ENCODE data around the gene SFXN3. TPM values are rescaled to one million over a fixed set of nuclear protein-coding genes. Genes with fewer than 3 reads are reported as not detected.

Gene SFXN3, protein sequence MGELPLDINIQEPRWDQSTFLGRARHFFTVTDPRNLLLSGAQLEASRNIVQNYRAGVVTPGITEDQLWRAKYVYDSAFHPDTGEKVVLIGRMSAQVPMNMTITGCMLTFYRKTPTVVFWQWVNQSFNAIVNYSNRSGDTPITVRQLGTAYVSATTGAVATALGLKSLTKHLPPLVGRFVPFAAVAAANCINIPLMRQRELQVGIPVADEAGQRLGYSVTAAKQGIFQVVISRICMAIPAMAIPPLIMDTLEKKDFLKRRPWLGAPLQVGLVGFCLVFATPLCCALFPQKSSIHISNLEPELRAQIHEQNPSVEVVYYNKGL
- polyA plus RNA-seq (2011; rRNA removed) (77.8 and 87.0 TPM in 2 replicates), polyA minus RNA-seq (2011; rRNA and poly(A)+ RNA removed) (106 and 126 TPM in 2 replicates)

DNA sequence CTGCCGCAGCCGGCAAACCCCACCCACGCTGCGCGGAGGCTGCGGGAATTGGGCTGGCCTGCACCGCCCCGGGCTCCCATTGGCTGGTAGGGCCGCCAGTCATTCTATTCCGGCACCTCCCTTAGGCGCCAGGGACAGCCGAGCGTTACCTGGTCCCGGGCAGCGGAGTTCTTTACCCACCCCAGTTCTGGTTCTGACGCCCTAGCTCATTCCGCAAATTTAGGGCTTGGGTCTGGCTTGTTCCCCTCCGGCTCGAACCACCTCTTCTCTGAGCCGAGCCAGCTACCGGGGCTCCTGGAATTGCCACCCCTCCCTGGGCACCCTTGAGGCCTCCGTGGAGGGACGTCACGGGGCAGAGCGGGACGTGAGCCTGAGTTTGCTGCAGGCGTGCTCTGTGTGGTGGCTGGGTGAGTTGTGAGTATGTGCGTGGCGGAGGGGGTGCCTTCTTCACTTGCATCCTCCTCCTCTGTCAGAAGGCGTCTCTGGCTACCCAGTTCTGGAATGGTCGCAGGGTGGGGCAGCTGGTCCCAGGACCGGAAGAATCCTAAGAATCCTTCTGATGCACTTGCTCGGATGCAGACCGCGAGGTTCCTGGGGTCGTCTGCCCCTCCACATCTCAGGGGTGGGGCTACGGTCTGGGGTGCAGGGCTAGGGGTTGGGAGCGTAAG lies at the start of gene SFXN3, which contains the start of gene PDZD7:
TSS of gene SFXN3 (plus strand) at position 107 of the 668 bp plus-strand sequence. CDS start 3,461 bp downstream, outside the sequence.
TSS of gene PDZD7 (minus strand) at position 2 of the 668 bp plus-strand sequence. CDS start 910 bp downstream, outside the sequence.
- DNase-seq (ENCODE audit: low read depth, low spot score) = peak; percentile 83
- peak within 1 kb of the TSS; percentile 99 for H3K27ac ChIP-seq (ENCODE audit: low read depth, low read length)
- ChIA-PET CTCF (interaction anchor here (0.8 to 5.8 kb wide), 10 partner anchors 10 to 112 kb away, joined by 3 to 46 read pairs (median 4); partner anchors contain the start of gene LZTS2), POLR2A (interaction anchor here (0.9 to 1.6 kb wide), 7 partner anchors 10 to 30 kb away, joined by 3 to 10 read pairs (median 5); partner anchors contain the start of gene KAZALD1)
- TF ChIP-seq, protein P1, sequence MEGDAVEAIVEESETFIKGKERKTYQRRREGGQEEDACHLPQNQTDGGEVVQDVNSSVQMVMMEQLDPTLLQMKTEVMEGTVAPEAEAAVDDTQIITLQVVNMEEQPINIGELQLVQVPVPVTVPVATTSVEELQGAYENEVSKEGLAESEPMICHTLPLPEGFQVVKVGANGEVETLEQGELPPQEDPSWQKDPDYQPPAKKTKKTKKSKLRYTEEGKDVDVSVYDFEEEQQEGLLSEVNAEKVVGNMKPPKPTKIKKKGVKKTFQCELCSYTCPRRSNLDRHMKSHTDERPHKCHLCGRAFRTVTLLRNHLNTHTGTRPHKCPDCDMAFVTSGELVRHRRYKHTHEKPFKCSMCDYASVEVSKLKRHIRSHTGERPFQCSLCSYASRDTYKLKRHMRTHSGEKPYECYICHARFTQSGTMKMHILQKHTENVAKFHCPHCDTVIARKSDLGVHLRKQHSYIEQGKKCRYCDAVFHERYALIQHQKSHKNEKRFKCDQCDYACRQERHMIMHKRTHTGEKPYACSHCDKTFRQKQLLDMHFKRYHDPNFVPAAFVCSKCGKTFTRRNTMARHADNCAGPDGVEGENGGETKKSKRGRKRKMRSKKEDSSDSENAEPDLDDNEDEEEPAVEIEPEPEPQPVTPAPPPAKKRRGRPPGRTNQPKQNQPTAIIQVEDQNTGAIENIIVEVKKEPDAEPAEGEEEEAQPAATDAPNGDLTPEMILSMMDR (IDR thresholded peaks at IDR 0.05; ENCODE audit: low read depth, low read length) = no peak
- peak within 1 kb of the TSS; percentile 96 for H3K4me3 ChIP-seq (ENCODE audit: low read depth, low read length)
- H3K27me3 ChIP-seq (ENCODE audit: control insufficient read depth, insufficient read depth, low read length) = no peaks in the 10 kb centered on the region
- no peaks in the 10 kb centered on the region; the same call in 1 of the 2 replicates for H3K9me3 ChIP-seq (ENCODE audit: control insufficient read depth, insufficient read depth, low read length)

DNA sequence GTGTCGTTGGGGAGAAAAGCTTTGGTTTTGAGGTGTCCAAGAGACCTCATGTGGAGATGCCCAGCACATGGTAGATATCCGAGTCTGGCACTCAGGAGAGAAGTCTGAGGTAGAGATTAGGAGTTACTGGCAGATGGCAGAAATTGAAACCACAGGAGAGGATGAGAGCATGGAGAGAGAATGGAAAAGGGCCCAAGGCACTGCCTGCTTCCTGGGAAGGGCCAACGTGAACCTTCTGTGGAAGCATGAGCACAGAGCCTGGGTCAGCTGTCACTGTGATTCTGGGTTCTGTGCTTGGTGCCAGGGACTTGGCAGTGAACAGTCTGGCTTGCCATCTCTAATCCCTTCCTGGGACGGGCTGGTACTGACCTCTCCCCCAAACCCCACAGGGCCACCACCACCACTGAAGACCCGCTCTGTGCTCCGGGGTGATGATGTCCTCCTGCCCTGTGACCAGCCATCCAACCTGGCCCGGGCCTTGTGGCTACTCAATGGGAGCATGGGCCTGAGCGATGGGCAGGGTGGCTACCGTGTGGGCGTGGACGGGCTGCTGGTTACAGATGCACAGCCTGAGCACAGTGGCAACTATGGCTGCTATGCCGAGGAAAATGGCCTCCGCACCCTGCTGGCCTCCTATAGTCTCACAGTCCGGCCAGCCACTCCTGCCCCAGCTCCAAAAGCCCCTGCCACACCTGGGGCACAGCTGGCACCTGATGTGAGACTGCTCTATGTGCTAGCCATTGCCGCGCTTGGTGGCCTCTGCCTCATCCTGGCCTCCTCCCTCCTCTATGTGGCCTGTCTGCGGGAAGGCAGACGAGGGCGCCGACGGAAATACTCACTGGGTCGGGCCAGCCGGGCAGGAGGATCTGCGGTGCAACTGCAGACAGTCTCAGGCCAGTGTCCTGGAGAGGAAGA lies 47.9 kb upstream of the SFXN3 start:
- CTCF ChIA-PET = interaction anchor here (0.7 kb wide), 1 partner anchor 11 kb away, joined by 3 read pairs; no protein-coding TSS in a partner anchor

DNA sequence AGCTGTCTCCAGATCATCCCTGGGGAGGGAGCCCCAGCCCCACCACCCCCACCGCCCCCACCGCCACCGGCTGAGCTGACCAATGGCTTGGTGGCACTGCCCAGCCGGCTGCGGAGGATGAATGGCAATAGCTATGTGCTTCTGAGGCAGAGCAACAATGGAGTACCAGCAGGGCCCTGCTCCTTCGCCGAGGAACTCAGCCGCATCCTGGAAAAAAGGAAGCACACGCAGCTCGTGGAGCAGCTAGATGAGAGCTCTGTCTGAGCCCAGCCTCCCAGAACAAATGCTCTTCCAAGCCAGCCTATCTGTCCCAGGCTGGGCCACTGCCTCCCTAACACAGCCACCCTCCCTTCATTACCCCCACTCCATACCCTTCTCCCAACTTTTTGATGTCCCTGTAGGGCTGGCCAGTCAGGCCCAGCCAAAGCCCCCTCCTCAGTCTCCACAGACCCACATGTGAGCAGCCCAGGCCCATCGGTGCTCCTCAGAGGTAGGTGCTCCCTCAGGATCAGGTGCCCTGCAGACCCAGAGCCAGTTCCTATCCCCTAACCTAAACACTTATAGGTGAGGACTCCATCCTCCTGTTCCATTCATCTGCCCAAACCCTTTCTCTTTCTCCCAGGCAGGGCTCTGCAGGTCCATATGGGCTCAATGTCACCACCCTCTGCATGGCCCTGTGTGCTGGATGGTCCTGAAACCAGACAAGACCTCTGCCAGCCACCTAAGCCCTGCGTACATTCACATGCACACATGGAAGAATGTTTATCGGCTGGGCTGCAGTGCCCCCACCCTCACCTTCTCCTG lies 47.0 kb upstream of the SFXN3 start:
- Histone ChIP-seq H3K9me3 (ENCODE audit: control insufficient read depth, insufficient read depth, low read length) (no peaks in the 10 kb centered on the region; the same call in 1 of the 2 replicates), H3K27ac (ENCODE audit: low read depth, low read length) (no peak overlapping the region), H3K4me3 (ENCODE audit: low read depth, low read length) (no peak overlapping the region), H3K27me3 (ENCODE audit: control insufficient read depth, insufficient read depth, low read length) (no peaks in the 10 kb centered on the region)
- TF ChIP-seq, protein P1 (IDR thresholded peaks at IDR 0.05; ENCODE audit: low read depth, low read length) = no peak
- ChIA-PET POLR2A (no interaction called here), CTCF (interaction anchor here (0.7 to 5.7 kb wide), 2 partner anchors 10 to 13 kb away, joined by 3 to 24 read pairs; no protein-coding TSS in a partner anchor)
- DNase-seq (ENCODE audit: low read depth, low spot score) = no peak

More for the DNA sequence above, 47.9 kb upstream of the SFXN3 start:
- DNase-seq (ENCODE audit: low read depth, low spot score) = no peak
- TF ChIP-seq, protein P1 (IDR thresholded peaks at IDR 0.05; ENCODE audit: low read depth, low read length) = no peak
- Histone ChIP-seq H3K9me3 (ENCODE audit: control insufficient read depth, insufficient read depth, low read length) (no peaks in the 10 kb centered on the region; the same call in 1 of the 2 replicates), H3K27ac (ENCODE audit: low read depth, low read length) (no peak overlapping the region), H3K27me3 (ENCODE audit: control insufficient read depth, insufficient read depth, low read length) (no peaks in the 10 kb centered on the region), H3K4me3 (ENCODE audit: low read depth, low read length) (no peak overlapping the region)
- POLR2A ChIA-PET = no interaction called here

DNA sequence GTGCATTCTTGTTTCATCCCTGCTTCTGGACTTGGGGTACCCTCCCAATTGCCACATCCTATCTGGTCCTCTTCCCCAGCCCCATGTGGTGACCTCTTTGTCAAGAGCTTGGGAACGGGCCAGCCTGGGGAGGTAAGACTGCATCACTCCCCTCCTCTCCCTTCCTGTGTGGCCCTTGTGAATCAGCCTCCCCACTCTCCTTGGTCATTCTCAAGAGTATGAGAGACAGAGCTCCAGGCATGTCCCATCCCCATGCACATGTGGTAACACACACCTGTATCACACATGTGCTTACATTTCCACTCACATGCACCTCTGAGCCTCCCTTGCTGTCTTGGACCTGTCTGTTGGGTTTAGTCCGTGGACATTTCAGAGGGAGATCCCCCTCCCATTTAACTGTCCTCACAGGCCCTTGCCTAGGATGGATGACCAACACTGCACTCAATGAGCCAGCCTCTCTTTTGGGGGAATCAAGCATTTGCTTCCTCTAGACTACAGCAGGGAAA lies 46.3 kb upstream of the SFXN3 start:
- ChIA-PET POLR2A (no interaction called here), CTCF (interaction anchor here (0.7 to 5.7 kb wide), 4 partner anchors 10 to 30 kb away, joined by 3 to 24 read pairs (median 6); no protein-coding TSS in a partner anchor)
- no peak overlapping the region for H3K27ac ChIP-seq (ENCODE audit: low read depth, low read length)
- no peaks in the 10 kb centered on the region for H3K27me3 ChIP-seq (ENCODE audit: control insufficient read depth, insufficient read depth, low read length)
- TF ChIP-seq, protein P1 (IDR thresholded peaks at IDR 0.05; ENCODE audit: low read depth, low read length) = no peak
- DNase-seq (ENCODE audit: low read depth, low spot score) = no peak
- H3K9me3 ChIP-seq (ENCODE audit: control insufficient read depth, insufficient read depth, low read length) = no peaks in the 10 kb centered on the region; the same call in 1 of the 2 replicates
- H3K4me3 ChIP-seq (ENCODE audit: low read depth, low read length) = no peak overlapping the region
